GM04504 (cell line): Measurements from ENCODE around the gene FMN2.

Experiments
- DNase-seq: peaks from one replicate; pipeline ENCODE4 v3.0.0-alpha.2; 2012; ENCODE audit warnings: low read depth

The FMN2 gene

DNA sequence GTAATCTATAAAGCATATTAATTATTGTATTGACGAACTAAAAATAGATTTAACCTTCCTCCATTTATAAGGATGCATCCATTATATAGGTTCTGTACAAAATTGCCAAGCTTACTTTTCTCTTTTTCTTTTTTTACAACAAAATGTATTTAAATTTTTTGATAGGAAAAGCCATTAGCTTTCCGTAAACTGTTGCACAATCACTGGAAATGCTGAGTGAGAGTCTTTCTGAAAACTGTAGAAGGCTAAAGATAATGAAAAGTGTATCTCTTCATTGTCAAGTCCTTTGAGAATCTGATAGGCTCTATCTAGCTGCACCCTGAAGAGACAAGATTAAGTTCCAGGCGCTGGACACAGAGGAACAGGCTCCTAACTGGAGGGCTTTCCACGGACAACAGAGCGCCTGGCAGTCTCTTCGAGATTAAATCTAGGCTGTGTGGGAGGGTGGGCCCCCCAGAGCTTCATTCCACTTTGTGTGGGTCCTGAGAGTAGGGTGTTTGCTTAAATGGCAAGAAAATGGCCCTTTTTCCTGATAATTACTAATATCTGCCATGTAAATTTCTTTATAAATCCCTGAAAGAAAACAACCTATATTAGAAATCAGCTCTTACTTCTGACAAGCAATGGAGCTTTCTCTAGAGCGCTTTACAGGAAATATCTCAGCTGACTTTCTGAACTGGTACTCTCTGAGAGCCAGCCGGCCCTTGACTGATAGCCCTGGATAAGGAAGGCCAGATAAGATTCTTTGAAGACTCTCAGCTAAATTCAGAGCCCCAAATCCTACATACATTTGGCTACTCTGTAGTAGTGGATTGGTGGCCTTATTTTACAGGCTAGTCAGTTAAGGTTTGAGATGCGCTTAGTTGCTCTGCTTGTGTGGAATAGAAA lies 108.3 kb downstream of the FMN2 start:
- no peak for DNase-seq

DNA sequence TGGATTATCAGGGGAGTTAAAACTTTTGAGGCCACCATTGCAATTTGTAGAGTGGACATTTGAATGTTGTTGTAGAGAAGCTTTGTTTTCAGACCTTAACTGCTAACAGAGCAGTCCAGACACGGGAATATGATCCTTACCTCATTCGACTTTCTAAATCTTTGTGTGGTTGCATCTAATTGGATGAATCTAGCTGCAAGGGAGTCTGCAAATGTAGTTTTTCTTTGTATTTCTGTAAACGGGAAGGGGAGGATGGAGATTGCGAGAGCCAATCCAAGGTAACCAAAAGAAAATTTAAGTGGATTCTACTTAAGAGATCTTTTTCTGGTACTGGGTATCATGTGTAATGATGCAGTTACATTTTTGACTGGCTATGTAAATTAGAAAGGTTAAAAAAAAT lies 110.2 kb downstream of the FMN2 start:
- no peak for DNase-seq

DNA sequence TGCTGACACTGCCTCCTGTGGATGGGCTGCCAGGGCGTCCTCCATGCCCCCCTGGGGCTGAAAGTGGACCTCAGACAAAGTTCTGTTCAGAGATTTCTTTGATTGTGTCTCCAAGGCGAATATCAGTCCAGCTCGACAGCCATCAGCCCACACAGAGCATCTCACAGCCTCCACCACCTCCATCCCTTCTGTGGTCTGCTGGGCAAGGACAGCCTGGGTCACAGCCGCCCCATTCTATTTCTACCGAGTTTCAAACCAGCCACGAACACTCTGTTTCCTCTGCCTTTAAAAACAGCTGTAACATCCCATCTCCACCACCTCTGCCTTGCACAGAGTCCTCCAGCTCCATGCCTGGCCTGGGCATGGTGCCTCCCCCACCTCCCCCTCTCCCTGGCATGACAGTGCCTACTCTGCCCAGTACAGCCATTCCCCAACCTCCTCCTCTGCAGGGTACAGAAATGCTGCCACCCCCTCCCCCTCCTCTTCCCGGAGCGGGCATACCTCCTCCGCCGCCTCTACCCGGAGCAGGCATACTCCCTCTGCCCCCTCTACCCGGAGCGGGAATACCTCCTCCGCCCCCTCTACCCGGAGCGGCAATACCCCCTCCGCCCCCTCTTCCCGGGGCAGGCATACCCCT lies 115.5 kb downstream of the FMN2 start:
- DNase-seq: no peak

- no peak for DNase-seq
Observed at GRCh38 chr1:240210026-240210425, 118.3 kb downstream of the FMN2 start.

- no peak for DNase-seq
Observed at GRCh38 chr1:240212556-240212955, 120.9 kb downstream of the FMN2 start.

DNA sequence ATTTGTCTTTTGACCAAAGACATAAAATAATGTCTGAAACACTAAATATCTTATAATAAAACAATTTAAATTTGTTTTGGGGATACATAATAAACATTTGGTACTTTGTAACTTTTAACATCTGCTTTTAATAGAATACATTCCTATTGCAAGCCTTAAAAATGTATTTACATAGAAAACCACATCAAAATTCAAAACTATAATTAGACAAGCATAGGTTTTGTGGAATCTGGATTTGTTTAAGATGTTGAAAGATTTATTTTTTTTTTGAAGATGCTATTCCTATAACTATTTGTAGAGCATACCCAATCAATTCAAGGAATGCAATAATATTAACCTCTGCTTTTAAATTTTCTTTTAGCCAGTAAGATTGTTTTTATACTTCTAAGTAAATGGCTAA lies 125.7 kb downstream of the FMN2 start:
- no peak for DNase-seq

DNA sequence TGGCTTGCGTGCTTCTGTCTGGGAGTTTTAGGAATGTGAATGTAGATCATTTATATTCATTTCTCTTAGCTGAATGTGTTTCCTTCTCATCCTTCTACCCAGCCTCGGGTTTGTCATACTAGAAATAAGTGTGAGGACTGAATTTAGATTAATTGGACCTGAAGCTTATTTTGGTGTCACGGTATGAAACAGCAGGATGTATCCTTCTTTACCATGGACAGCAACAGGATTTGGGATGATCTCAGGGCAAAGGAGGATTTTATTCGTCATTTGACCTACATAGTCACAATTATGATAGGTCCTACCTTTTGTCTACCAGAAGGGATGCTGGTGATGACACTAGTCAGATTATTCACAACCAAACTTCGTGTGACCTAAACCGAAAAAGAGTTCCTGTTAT lies 127.4 kb downstream of the FMN2 start:
- no peak for DNase-seq

GRCh38 chr1:240226102-240226501 lies 134.4 kb downstream of the FMN2 start:
- DNase-seq: no peak

DNA sequence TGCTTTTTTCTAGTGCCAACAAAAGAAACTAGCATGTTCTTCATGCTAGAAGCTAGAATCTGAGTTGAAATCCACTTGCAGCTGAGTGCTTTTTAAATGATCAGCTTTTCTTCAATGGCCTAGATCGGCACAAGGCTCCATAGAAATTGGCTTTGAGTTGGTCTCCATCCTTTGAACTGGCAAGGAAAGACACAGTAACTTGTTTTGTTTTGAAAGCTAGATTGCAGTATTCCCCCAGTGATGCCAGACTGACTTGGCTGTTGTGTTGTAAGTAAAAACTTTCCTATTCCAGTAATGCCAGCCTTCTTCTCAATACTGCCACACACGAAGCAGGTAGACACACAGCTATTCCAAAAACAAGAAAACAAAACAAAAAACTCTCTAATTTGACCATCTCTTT lies 139.1 kb downstream of the FMN2 start:
- DNase-seq: no peak

GRCh38 chr1:240232530-240232929 lies 140.8 kb downstream of the FMN2 start:
- DNase-seq: peak; percentile 52

- peak; percentile 69 for DNase-seq
Observed at GRCh38 chr1:240234485-240235210, 143.0 kb downstream of the FMN2 start.

- no peak for DNase-seq
Observed at GRCh38 chr1:240235521-240236288, 144.0 kb downstream of the FMN2 start.

DNA sequence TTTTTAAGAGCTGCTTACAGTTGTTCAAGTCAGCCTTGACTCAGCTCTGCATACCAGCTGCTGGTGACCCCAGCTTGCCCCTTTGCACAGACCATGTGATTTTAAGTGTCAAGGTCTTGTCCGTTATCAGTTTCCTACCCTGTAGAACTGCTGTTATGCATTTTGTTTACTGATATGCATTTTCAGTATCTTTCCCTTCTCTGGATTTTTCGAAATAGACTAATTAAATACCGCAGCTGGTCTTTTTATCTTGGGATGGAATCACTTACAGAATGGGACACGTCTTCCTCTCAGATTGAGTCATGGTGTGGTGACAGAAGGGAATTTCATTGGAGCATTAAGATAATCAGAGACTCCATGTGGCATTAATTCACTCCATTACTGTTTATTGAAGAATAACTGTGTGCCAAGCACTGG lies 145.6 kb downstream of the FMN2 start:
- peak; percentile 59 for DNase-seq

GRCh38 chr1:240239309-240239708 lies 147.6 kb downstream of the FMN2 start:
- no peak for DNase-seq

GRCh38 chr1:240241278-240241677 lies 149.6 kb downstream of the FMN2 start:
- no peak for DNase-seq

DNA sequence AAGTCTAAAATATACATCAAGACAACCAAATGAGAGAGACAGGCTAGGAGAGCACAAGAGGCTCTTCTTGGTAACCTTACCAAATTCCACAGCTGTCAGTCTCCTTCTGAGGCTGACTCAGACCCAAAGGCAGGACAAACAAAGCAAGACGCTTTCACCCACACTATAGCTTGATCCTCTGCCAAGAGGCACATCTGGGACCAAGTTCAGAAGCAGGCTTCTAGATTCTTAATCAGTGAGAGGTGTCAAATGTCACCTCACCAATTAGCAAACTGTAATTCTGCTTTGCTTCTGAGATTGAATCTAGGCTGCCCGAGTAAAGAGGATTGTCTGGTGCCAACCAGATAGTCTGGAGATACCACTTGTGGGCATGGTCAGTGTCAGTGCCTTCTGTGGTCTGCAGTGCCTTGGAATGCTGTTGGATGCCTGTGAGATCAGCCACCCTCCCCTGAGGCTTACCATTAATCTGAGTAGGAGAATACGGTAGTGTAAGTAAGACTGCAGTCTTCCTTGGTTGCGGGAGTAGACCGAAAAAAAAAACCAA lies 151.0 kb downstream of the FMN2 start:
- DNase-seq: peak; percentile 58

GRCh38 chr1:240244968-240245628 lies 153.4 kb downstream of the FMN2 start:
- peak; percentile 83 for DNase-seq

DNA sequence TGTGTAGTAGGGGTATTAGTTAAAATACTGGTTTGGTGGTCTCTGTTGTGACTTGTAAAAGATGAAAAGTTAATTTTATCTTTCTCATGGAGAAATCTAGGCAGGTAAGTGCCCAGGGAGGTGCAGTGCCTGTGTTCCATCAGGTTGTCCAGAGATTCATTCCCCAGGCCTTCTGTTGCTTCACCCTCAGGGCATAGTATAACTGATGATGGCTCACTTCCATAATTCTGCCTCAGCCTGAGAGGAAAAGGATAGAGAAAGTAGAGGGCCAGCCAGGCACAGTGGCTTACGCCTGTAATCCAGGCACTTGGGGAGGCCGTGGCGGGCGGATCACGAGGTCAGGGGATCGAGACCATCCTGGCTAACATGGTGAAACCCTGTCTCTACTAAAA lies 153.9 kb downstream of the FMN2 start:
- peak; percentile 43 for DNase-seq

DNA sequence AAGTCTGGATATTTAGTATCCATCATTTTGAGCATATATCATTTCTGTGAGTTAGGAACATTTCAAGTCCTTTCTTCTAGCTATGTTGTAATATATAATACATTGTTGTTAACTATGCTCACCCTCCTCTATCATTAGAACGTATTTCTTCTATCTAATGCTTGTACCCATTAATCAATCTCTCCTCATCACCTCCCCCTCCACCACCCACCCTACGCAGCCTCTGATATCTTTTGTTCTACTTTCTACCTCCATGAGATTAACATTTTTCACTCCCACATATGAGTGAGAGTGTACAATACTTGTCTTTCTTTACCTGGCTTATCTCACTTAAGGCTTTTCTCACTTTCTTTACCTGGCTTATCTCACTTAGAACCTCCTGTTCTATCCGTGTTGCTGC lies 156.2 kb downstream of the FMN2 start:
- no peak for DNase-seq

DNA sequence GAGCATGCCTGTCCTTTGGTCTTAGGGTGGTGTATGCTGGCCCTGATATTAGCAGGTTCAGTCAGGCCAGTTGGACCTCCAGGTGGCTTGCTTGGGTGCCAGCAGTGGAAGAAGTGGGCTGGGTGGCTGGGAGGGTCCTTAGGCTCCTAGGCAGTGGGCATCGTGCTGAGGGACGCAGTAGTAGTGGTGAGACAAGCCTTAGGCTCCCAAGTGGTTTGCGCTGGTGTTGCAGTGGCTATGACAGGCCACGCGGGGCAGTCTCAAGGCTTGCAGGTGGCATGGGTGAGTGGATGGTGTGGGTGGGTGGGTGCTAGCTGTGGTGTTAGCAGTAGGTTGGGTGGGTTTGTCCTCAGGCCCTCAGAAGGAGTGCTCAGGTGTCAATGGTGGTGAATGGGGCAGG lies 162.3 kb downstream of the FMN2 start:
- DNase-seq: no peak

DNA sequence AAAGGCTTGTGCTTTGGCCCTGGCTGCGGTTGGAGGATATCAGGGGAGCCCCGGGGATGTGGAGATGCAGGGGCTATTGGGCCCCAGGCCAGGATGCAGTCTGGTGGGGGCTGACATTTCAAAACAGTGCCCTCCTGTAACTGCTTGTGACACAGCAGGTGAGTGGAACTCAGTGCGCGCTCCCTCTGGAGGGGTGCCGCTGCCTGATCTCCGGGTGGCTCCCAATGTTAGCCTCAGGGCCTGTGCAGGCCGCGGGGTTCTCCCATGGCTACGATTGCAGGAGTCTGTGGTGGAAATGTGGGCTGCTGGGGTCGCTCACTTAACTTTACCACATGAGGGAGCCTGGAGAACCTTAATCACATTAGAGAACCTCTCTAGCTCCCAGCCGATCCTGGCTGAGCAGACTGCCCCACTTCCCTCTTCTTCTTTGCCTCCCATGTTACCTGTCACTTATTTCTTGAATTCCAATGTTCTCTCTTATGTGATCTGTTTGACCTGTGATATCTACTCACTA lies 163.2 kb downstream of the FMN2 start:
- DNase-seq: no peak
